WTC11 (cell line): ENCODE results near the gene TMEM117.

Source experiments
- ETV6 ChIP-seq: sonication (generic); formaldehyde crosslinking; IDR thresholded peaks from 2 replicates; pipeline ENCODE4 v1.8.1; 2022; ENCODE audit warnings: mild to moderate bottlenecking, missing genetic modification reagents
- JUN ChIP-seq: sonication (generic); formaldehyde crosslinking; IDR thresholded peaks from 2 replicates; pipeline ENCODE4 v1.8.0; 2023; ENCODE audit warnings: mild to moderate bottlenecking, missing genetic modification reagents
- NFYB ChIP-seq: sonication (generic); formaldehyde crosslinking; conservative IDR thresholded peaks from 2 replicates; pipeline ENCODE4 v1.8.0; 2022; ENCODE audit warnings: low read depth, missing genetic modification reagents
- NR2C2 ChIP-seq: sonication (generic); formaldehyde crosslinking; IDR thresholded peaks from 2 replicates; pipeline ENCODE4 v1.8.0; 2022; ENCODE audit warnings: mild to moderate bottlenecking, missing genetic modification reagents
- NR3C1 ChIP-seq: sonication (generic); formaldehyde crosslinking; conservative IDR thresholded peaks from 2 replicates; pipeline ENCODE4 v1.8.1; 2023; ENCODE audit warnings: low read depth, mild to moderate bottlenecking, missing genetic modification reagents
- ZNF121 ChIP-seq: sonication (generic); formaldehyde crosslinking; IDR thresholded peaks from 2 replicates; pipeline ENCODE4 v1.8.0; 2023; ENCODE audit warnings: missing genetic modification reagents
- ZNF416 ChIP-seq: fragments of 250-450 bp; sonication (Bioruptor Pico); IDR thresholded peaks from 2 replicates; pipeline ENCODE4 v1.9.0; 2021; ENCODE audit warnings: mild to moderate bottlenecking, inconsistent platforms
- TF ChIP-seq, protein P1 (sequence below): sonication (generic); formaldehyde crosslinking; IDR thresholded peaks from 2 replicates; pipeline ENCODE4 v1.8.1; 2023; ENCODE audit warnings: mild to moderate bottlenecking, missing genetic modification reagents, moderate library complexity
- TF ChIP-seq, protein P2 (sequence below): fragments of 200-600 bp; IDR thresholded peaks from 2 replicates; pipeline ENCODE4 v1.8.0; 2022; ENCODE audit warnings: antibody characterized with exemption
- TF ChIP-seq, protein P3 (sequence below): sonication (generic); formaldehyde crosslinking; IDR thresholded peaks from 2 replicates; pipeline ENCODE4 v1.8.1; 2022; ENCODE audit warnings: low read depth, mild to moderate bottlenecking, moderate library complexity, missing genetic modification reagents, borderline replicate concordance
- TF ChIP-seq, protein P4 (sequence below): sonication (generic); formaldehyde crosslinking; IDR thresholded peaks from 2 replicates; pipeline ENCODE4 v1.8.0; 2022; ENCODE audit warnings: missing genetic modification reagents
- TF ChIP-seq, protein P5 (sequence below): sonication (generic); formaldehyde crosslinking; IDR thresholded peaks from 2 replicates; pipeline ENCODE4 v1.8.0; 2022; ENCODE audit warnings: mild to moderate bottlenecking, missing genetic modification reagents
- TF ChIP-seq, protein P6 (sequence below): sonication (generic); formaldehyde crosslinking; IDR thresholded peaks from 2 replicates; pipeline ENCODE4 v1.8.1; 2023; ENCODE audit warnings: mild to moderate bottlenecking, missing genetic modification reagents, moderate library complexity
- TF ChIP-seq, protein P7 (sequence below): sonication (generic); formaldehyde crosslinking; IDR thresholded peaks from 2 replicates; pipeline ENCODE4 v1.8.1; 2023; ENCODE audit warnings: mild to moderate bottlenecking, moderate library complexity, missing genetic modification reagents

DNA sequence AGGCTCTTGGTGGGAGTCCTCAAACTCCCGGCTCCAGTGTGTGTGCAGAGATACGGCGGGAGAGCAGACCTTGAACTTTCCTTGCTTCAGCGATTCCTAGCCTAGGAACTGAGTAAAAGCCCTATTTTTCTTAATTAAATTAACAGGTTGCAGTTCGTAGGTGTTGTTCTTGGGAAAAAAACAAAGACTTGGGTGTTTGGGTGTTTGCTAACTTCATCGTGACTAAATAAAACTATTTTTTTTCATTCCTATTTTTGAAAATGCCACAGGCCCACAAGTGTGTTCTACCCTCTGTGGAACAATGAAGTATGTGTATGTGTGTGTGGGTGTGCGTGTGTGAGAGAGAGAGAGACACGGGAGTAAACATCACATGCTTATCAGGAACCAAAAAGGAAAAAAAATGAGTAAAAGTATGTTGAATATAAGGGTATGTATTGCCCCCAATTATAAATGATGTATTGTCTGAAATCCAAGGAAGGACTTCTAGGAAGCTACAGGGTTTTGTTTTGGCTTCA lies 651 bp downstream of the TMEM117 start:
- TF ChIP-seq NR3C1 (no peak), JUN (CRISPR knock-in tag) (no peak), ZNF416 (CRISPR knock-in tag) (no peak), ZNF121 (CRISPR knock-in tag) (no peak), NR2C2 (no peak), NFYB (CRISPR knock-in tag) (no peak), ETV6 (no peak)
- TF ChIP-seq, protein P1, sequence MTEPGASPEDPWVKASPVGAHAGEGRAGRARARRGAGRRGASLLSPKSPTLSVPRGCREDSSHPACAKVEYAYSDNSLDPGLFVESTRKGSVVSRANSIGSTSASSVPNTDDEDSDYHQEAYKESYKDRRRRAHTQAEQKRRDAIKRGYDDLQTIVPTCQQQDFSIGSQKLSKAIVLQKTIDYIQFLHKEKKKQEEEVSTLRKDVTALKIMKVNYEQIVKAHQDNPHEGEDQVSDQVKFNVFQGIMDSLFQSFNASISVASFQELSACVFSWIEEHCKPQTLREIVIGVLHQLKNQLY (CRISPR knock-in tag): no peak
- TF ChIP-seq, protein P2, sequence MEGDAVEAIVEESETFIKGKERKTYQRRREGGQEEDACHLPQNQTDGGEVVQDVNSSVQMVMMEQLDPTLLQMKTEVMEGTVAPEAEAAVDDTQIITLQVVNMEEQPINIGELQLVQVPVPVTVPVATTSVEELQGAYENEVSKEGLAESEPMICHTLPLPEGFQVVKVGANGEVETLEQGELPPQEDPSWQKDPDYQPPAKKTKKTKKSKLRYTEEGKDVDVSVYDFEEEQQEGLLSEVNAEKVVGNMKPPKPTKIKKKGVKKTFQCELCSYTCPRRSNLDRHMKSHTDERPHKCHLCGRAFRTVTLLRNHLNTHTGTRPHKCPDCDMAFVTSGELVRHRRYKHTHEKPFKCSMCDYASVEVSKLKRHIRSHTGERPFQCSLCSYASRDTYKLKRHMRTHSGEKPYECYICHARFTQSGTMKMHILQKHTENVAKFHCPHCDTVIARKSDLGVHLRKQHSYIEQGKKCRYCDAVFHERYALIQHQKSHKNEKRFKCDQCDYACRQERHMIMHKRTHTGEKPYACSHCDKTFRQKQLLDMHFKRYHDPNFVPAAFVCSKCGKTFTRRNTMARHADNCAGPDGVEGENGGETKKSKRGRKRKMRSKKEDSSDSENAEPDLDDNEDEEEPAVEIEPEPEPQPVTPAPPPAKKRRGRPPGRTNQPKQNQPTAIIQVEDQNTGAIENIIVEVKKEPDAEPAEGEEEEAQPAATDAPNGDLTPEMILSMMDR: no peak
- TF ChIP-seq, protein P3, sequence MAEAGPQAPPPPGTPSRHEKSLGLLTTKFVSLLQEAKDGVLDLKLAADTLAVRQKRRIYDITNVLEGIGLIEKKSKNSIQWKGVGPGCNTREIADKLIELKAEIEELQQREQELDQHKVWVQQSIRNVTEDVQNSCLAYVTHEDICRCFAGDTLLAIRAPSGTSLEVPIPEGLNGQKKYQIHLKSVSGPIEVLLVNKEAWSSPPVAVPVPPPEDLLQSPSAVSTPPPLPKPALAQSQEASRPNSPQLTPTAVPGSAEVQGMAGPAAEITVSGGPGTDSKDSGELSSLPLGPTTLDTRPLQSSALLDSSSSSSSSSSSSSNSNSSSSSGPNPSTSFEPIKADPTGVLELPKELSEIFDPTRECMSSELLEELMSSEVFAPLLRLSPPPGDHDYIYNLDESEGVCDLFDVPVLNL (CRISPR knock-in tag): no peak
- TF ChIP-seq, protein P4, sequence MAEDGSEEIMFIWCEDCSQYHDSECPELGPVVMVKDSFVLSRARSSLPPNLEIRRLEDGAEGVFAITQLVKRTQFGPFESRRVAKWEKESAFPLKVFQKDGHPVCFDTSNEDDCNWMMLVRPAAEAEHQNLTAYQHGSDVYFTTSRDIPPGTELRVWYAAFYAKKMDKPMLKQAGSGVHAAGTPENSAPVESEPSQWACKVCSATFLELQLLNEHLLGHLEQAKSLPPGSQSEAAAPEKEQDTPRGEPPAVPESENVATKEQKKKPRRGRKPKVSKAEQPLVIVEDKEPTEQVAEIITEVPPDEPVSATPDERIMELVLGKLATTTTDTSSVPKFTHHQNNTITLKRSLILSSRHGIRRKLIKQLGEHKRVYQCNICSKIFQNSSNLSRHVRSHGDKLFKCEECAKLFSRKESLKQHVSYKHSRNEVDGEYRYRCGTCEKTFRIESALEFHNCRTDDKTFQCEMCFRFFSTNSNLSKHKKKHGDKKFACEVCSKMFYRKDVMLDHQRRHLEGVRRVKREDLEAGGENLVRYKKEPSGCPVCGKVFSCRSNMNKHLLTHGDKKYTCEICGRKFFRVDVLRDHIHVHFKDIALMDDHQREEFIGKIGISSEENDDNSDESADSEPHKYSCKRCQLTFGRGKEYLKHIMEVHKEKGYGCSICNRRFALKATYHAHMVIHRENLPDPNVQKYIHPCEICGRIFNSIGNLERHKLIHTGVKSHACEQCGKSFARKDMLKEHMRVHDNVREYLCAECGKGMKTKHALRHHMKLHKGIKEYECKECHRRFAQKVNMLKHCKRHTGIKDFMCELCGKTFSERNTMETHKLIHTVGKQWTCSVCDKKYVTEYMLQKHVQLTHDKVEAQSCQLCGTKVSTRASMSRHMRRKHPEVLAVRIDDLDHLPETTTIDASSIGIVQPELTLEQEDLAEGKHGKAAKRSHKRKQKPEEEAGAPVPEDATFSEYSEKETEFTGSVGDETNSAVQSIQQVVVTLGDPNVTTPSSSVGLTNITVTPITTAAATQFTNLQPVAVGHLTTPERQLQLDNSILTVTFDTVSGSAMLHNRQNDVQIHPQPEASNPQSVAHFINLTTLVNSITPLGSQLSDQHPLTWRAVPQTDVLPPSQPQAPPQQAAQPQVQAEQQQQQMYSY: no peak
- TF ChIP-seq, protein P5, sequence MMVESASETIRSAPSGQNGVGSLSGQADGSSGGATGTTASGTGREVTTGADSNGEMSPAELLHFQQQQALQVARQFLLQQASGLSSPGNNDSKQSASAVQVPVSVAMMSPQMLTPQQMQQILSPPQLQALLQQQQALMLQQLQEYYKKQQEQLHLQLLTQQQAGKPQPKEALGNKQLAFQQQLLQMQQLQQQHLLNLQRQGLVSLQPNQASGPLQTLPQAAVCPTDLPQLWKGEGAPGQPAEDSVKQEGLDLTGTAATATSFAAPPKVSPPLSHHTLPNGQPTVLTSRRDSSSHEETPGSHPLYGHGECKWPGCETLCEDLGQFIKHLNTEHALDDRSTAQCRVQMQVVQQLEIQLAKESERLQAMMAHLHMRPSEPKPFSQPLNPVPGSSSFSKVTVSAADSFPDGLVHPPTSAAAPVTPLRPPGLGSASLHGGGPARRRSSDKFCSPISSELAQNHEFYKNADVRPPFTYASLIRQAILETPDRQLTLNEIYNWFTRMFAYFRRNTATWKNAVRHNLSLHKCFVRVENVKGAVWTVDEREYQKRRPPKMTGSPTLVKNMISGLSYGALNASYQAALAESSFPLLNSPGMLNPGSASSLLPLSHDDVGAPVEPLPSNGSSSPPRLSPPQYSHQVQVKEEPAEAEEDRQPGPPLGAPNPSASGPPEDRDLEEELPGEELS (CRISPR knock-in tag): no peak
- TF ChIP-seq, protein P6, sequence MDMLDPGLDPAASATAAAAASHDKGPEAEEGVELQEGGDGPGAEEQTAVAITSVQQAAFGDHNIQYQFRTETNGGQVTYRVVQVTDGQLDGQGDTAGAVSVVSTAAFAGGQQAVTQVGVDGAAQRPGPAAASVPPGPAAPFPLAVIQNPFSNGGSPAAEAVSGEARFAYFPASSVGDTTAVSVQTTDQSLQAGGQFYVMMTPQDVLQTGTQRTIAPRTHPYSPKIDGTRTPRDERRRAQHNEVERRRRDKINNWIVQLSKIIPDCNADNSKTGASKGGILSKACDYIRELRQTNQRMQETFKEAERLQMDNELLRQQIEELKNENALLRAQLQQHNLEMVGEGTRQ (CRISPR knock-in tag): no peak
- TF ChIP-seq, protein P7, sequence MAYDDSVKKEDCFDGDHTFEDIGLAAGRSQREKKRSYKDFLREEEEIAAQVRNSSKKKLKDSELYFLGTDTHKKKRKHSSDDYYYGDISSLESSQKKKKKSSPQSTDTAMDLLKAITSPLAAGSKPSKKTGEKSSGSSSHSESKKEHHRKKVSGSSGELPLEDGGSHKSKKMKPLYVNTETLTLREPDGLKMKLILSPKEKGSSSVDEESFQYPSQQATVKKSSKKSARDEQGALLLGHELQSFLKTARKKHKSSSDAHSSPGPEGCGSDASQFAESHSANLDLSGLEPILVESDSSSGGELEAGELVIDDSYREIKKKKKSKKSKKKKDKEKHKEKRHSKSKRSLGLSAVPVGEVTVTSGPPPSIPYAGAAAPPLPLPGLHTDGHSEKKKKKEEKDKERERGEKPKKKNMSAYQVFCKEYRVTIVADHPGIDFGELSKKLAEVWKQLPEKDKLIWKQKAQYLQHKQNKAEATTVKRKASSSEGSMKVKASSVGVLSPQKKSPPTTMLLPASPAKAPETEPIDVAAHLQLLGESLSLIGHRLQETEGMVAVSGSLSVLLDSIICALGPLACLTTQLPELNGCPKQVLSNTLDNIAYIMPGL: no peak
